Measurements from ENCODE around the gene BMP5.

The BMP5 gene

DNA sequence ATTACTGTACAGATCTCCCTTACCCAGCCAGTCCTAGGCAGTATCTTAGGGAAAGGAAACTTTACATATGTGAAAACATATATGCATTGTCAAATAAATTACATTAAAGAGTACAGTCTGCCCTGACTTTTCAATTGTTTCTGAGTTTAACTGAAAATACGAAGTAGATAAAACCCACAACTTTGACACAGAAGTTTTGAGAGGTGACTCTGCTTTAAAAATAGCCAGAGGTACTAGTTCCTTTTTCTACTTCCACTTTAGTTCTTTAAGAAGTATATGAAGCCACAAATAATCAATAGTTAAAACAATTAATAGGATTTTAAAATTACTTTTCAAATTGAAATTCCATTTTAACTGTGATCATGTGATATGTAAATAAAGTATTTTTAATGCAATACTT, 62.9 kb downstream of the BMP5 start:
- TF ChIP-seq, protein P1, sequence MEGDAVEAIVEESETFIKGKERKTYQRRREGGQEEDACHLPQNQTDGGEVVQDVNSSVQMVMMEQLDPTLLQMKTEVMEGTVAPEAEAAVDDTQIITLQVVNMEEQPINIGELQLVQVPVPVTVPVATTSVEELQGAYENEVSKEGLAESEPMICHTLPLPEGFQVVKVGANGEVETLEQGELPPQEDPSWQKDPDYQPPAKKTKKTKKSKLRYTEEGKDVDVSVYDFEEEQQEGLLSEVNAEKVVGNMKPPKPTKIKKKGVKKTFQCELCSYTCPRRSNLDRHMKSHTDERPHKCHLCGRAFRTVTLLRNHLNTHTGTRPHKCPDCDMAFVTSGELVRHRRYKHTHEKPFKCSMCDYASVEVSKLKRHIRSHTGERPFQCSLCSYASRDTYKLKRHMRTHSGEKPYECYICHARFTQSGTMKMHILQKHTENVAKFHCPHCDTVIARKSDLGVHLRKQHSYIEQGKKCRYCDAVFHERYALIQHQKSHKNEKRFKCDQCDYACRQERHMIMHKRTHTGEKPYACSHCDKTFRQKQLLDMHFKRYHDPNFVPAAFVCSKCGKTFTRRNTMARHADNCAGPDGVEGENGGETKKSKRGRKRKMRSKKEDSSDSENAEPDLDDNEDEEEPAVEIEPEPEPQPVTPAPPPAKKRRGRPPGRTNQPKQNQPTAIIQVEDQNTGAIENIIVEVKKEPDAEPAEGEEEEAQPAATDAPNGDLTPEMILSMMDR (IDR thresholded peaks at IDR 0.05; ENCODE audit: extremely low read depth, missing control alignments): no peak
- DNase-seq (ENCODE audit: low spot score): peak; percentile 3

- no peak for DNase-seq (ENCODE audit: low spot score)
- TF ChIP-seq, protein P1 (IDR thresholded peaks at IDR 0.05; ENCODE audit: extremely low read depth, missing control alignments): no peak
These were observed 64.3 kb downstream of the BMP5 start for GRCh38 chr6:55811074-55811473.

DNA sequence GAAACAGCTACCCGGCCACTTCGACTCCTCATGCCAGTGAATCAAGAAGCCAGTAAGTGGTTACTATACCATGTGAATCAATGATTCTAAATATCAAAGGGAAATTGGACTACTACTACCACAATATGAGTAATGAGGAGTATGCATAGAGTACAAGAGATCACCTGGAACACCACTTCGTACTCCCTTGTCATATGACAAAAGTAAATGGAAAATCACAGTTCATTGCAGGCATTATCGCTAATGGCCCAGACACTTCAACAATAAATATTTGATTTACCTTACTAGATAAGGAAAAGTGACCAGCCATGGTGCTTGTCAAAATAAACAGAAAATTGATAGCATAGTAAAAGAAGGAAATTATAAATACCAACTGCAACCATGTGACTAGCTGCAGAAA, 73.1 kb downstream of the BMP5 start:
- TF ChIP-seq, protein P1 (IDR thresholded peaks at IDR 0.05; ENCODE audit: extremely low read depth, missing control alignments): no peak
- no peak for DNase-seq (ENCODE audit: low spot score)

DNA sequence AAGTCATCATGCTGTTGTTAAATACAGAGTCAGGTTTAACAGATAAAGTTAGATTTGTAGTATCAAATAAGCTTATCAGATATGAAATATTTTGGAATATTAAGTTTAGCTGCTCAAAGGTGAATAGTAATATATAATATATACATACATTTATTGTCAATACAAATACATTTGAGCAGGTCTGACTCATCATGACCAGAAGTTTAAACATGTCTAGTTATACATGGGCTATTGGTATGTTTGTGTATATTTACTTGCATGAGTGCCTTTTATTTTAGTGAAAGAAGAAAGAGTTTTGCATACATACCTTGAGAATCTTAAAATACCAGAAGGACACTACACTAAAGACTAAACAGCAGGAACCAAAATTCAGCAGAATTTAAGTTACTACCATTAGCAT, 76.8 kb downstream of the BMP5 start:
- TF ChIP-seq, protein P1 (IDR thresholded peaks at IDR 0.05; ENCODE audit: extremely low read depth, missing control alignments): no peak
- DNase-seq (ENCODE audit: low spot score): no peak

DNA sequence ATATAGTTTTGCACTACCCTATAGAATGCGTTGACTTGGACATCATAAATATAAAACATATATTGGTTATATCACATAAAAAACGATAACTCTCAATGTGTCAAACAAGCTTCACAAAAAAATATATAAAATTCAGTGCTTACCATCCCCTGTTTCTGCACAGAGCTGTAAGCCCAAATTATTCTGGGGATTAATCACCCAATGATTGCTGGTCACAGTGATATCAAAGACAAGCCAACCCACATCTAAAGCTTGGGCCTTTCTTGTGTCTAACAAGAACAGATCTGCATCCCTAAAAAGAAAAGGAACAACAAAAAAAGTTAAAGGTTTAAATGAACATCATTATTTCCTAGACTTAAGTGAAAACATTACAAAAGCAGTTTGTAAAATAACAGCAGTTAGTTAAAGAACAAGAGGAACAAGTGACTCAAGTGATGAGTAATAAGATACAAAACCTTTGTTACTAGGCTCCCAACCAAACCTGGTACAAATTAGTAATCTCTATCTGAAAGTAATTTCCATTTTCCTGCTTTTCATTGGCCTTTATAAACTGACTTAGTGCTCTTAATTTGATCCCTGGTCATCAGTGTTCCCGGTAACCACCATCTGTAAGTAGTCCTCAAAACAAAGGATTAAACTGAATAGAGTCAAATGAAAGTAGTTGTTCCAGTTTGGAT, 81.1 kb downstream of the BMP5 start:
- TF ChIP-seq, protein P1 (IDR thresholded peaks at IDR 0.05; ENCODE audit: extremely low read depth, missing control alignments): no peak
- DNase-seq (ENCODE audit: low spot score): no peak

GRCh38 chr6:55785273-55785672, 90.1 kb downstream of the BMP5 start:
- DNase-seq (ENCODE audit: low spot score): no peak
- TF ChIP-seq, protein P1 (IDR thresholded peaks at IDR 0.05; ENCODE audit: extremely low read depth, missing control alignments): no peak

- TF ChIP-seq, protein P1 (IDR thresholded peaks at IDR 0.05; ENCODE audit: extremely low read depth, missing control alignments): no peak
- no peak for DNase-seq (ENCODE audit: low spot score)
These were observed 93.1 kb downstream of the BMP5 start for GRCh38 chr6:55782275-55782674.

All from GM20000 (cell line).